ENCODE data around the gene EVC2.

- TF ChIP-seq CTCF (conservative IDR thresholded peaks at IDR 0.05; ENCODE audit: low read length) (no peak), EZH2phosphoT487 (IDR thresholded peaks at IDR 0.05; ENCODE audit: borderline replicate concordance) (no peak)
These were observed 76.8 kb downstream of the EVC2 start for GRCh38 chr4:5631352-5632065.
